Testis (tissue), 3 donors: Measurements from ENCODE around the gene TMCC3. TPM values are rescaled to one million over a fixed set of nuclear protein-coding genes. Genes with fewer than 3 reads are reported as not detected.

Experiments used
- DNase-seq: peaks from one replicate; pipeline ENCODE4 v3.0.0-alpha.2; 2019
- H3K27ac ChIP-seq, 2 donors: fragments of 200-600 bp; sonication (generic); one replicate each; pipeline ENCODE4 v1.5.1; 2019
- H3K27me3 ChIP-seq: fragments of 200-600 bp; sonication (generic); one replicate; pipeline ENCODE4 v1.5.1; 2019
- H3K36me3 ChIP-seq: fragments of 200-600 bp; sonication (generic); one replicate; pipeline ENCODE4 v1.5.1; 2017; ENCODE audit warnings: low read depth; ENCODE audit errors: missing control alignments
- H3K4me1 ChIP-seq: fragments of 200-600 bp; sonication (generic); one replicate; pipeline ENCODE4 v1.5.1; 2019
- H3K4me3 ChIP-seq, 2 donors: fragments of 200-600 bp; sonication (generic); one replicate each; pipeline ENCODE4 v1.5.1; 2017 to 2019
- H3K9me3 ChIP-seq: fragments of 200-600 bp; sonication (generic); one replicate; pipeline ENCODE4 v1.5.1; 2017
- POLR2A ChIP-seq: fragments of 450-650 bp; IDR thresholded peaks from one replicate; pipeline ENCODE4 v1.6.1; 2017; ENCODE audit warnings: antibody characterized with exemption, mild to moderate bottlenecking, moderate library complexity
- WGBS, 2 donors: methylation state at CpG; one replicate each; pipeline ENCODE4 v1.1.5; 2018; 5-methylcytosine and 5-hydroxymethylcytosine counted together
- intact Hi-C: fragments of 100-400 bp; cut with DNase I; formaldehyde crosslinking; loops from one replicate; pipeline ENCODE4 v1.15.1; 2023; ENCODE audit warnings: low total_unique reads
- polyA plus RNA-seq: library from polyadenylated mRNA; stranded (reverse); fragments of 350-450 nt; fragmentation: Illumina TruSeq; extraction: RNeasy Lipid Tissue Mini Kit (QIAGEN cat#74804); gene quantifications from one replicate; pipeline ENCODE4 v1.2.3, GENCODE V29; 2014; ENCODE audit warnings: low read depth, low replicate concordance; ENCODE audit not compliant: insufficient read depth
- total RNA-seq, 2 donors: library from RNA; depleted of rRNA; stranded (reverse); fragments of >200 nt; gene quantifications; one replicate each; pipeline ENCODE4 v1.2.3, GENCODE V29; 2016
- TF ChIP-seq, protein P1 (sequence below), 3 experiments: fragments of 450-650 bp in 2 of 3; fragments of 200-600 bp in 1 of 3; sonication (generic) in 1 of 3; IDR thresholded peaks; one replicate each; pipeline ENCODE4 v1.5.1; 2016 to 2019; ENCODE audit warnings: antibody characterized with exemption in 3 of 3, mild to moderate bottlenecking in 2 of 3, moderate library complexity in 1 of 3

Gene TMCC3
- total and polyA plus RNA-seq, 3 donors from 2014 or later, result 3.4 to 6.4 (median 5.1) TPM

DNA sequence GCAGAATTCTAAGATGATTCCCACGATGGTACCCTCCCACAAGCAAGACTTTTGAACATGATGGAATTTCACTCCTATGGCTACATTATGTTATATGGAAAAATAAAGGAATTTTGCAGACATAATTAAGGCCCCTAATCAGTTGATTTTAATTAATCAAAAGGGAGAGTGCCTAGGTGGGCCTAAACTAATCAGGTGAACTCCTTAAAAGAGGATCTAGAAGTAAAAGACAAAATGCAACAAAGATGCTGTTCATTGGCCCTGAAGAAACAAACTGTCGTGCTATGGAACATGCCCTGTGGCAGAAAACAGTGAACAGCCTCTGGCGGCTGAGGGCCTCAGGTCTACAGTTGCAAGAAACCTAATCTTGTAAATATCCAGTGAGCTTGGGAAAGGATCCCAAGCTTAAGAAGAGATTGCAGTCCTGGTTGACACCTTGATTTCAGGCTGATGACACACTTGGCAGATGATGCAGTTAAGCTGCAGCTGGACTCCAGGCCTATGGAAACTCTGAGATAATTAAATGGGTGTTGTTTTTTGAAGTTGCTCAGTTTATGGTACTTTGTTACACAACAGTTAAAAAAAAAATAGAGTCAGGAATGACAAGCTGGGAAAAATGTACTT lies 13.8 kb downstream of the TMCC3 start:
- Histone ChIP-seq H3K27ac (no peak overlapping the region), H3K27me3 (no peaks in the 10 kb centered on the region), H3K4me1 (no peaks in the 10 kb centered on the region), H3K9me3 (no peaks in the 10 kb centered on the region), H3K36me3 (no peaks in the 10 kb centered on the region), H3K4me3 (no peak overlapping the region)
- 62 to 77% methylated on average over 3 of the region's 3 CpGs for WGBS, 2 donors
- TF ChIP-seq, protein P1, sequence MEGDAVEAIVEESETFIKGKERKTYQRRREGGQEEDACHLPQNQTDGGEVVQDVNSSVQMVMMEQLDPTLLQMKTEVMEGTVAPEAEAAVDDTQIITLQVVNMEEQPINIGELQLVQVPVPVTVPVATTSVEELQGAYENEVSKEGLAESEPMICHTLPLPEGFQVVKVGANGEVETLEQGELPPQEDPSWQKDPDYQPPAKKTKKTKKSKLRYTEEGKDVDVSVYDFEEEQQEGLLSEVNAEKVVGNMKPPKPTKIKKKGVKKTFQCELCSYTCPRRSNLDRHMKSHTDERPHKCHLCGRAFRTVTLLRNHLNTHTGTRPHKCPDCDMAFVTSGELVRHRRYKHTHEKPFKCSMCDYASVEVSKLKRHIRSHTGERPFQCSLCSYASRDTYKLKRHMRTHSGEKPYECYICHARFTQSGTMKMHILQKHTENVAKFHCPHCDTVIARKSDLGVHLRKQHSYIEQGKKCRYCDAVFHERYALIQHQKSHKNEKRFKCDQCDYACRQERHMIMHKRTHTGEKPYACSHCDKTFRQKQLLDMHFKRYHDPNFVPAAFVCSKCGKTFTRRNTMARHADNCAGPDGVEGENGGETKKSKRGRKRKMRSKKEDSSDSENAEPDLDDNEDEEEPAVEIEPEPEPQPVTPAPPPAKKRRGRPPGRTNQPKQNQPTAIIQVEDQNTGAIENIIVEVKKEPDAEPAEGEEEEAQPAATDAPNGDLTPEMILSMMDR (IDR thresholded peaks at IDR 0.05), result no peak
- TF ChIP-seq POLR2A, result no peak
- DNase-seq, result no peak
- intact Hi-C loops, result no loop called here

DNA sequence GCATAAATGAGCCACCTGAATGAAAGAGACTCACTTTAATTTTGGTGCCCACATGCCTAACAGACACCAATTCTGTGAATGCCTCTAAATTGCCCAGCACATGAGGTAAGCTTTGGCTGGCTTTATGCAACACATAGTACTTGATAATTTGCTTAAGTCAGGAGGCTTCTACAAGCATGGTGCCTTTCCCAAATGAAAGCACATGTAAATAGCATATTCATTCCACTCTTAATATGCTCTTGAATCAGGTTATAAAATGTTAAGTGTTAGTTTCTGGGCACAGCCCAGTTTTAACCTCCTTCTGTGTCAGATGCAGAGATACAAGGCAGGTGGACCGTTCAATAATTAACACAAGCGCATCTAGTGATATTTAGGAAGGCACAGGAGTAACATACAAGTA lies 15.6 kb downstream of the TMCC3 start:
- Histone ChIP-seq H3K36me3 (no peaks in the 10 kb centered on the region), H3K9me3 (no peaks in the 10 kb centered on the region), H3K27me3 (no peaks in the 10 kb centered on the region), H3K4me1 (no peaks in the 10 kb centered on the region), H3K27ac (no peak overlapping the region), H3K4me3 (no peak overlapping the region)
- intact Hi-C loops, result no loop called here
- DNase-seq, result no peak
- 85 to 92% methylated on average over 2 of the region's 2 CpGs for WGBS, 2 donors
- TF ChIP-seq, protein P1 (IDR thresholded peaks at IDR 0.05), result no peak
- TF ChIP-seq POLR2A, result no peak

DNA sequence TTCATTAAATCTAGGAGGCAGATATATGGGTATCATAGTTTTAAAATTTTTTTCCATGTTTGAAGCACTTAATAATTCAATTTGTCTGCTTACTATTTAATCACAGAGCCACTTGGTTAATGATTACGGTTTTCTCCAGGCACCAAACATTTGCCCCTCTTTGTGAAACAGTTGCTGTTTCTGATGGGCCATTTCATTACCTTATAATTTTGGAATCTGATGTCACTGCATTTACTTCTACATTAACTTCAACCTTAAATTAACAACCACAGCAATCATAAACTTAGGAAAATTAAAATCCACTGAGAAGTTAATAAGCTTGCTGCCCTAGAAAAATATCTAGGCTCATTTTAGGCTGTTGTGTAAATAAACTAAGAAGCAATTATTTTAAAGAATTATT lies 17.0 kb downstream of the TMCC3 start:
- intact Hi-C loops, result no loop called here
- no peak for DNase-seq
- WGBS, 2 donors, result 91 to 96% methylated on average over 1 of the region's 1 CpG
- Histone ChIP-seq H3K4me3 (no peak overlapping the region), H3K27me3 (no peaks in the 10 kb centered on the region), H3K27ac (no peak overlapping the region), H3K36me3 (no peaks in the 10 kb centered on the region), H3K9me3 (no peaks in the 10 kb centered on the region), H3K4me1 (no peaks in the 10 kb centered on the region)
- TF ChIP-seq, protein P1 (IDR thresholded peaks at IDR 0.05), result no peak
- no peak for TF ChIP-seq POLR2A

DNA sequence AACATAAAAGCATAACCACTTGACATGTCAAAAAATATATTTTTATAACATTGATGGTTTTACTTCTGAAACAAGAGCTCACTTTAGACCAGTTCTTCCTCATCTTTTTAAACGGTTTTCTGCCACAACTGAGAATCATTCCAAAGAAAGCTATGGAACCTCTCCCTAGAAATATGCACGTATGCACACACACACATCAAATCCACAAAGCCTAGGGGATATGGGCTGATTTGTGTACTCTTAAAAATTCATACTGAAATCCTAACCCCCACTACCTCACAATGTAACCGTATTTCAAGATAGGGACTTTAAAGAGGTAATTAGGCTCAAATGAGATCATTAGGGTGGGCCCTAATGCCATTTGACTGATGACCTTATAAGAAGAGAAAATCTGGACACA lies 19.3 kb downstream of the TMCC3 start:
- no peaks in the 10 kb centered on the region for H3K27me3 ChIP-seq
- TF ChIP-seq, protein P1 (IDR thresholded peaks at IDR 0.05), result no peak
- TF ChIP-seq POLR2A, result no peak
- intact Hi-C loops, result no loop called here
- WGBS, 2 donors, result 87 to 96% methylated on average over 3 of the region's 3 CpGs
- H3K36me3 ChIP-seq, result no peaks in the 10 kb centered on the region
- H3K4me1 ChIP-seq, result no peaks in the 10 kb centered on the region
- DNase-seq, result no peak
- H3K27ac ChIP-seq, result no peak overlapping the region
- H3K4me3 ChIP-seq, result no peak overlapping the region
- H3K9me3 ChIP-seq, result no peaks in the 10 kb centered on the region

DNA sequence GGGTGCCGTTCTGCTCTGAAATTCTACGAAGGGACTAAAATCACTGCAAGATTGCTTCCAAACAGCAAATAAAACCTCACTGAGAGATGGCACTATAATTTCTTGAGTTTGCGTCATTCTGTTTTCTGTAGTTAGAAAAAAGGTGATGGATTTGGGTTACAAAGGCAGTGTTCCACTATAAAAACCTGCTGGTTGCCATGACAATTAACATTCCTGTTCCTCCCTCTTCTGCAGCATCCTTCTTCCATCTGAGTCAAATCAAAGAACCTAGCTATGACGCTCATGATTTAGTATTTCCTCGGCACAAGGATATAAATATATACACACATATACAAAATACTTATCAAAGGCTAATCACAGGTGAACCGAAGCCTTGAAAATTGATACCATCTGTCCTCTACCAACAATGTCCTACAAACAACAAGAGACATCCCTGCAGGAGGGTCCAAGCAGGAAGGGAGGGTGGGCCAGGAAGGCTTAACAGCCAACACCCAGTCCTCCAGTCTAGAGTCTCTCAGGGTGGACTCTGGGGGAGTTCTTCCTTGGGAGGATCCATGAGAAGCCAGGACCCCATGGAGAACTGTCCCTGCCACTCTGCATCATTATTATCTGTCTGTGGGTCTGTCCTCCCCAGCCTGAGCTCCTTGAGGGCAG lies 21.4 kb downstream of the TMCC3 start:
- 92 to 93% methylated on average over 6 of the region's 6 CpGs for WGBS, 2 donors
- H3K36me3 ChIP-seq, result no peaks in the 10 kb centered on the region
- no peak for TF ChIP-seq POLR2A
- TF ChIP-seq, protein P1 (IDR thresholded peaks at IDR 0.05), result no peak
- no peaks in the 10 kb centered on the region for H3K9me3 ChIP-seq
- no peak for DNase-seq
- intact Hi-C loops, result no loop called here
- H3K4me1 ChIP-seq, result no peaks in the 10 kb centered on the region
- H3K27ac ChIP-seq, result no peak overlapping the region
- H3K4me3 ChIP-seq, result no peak overlapping the region
- H3K27me3 ChIP-seq, result no peaks in the 10 kb centered on the region
